Measurements from ENCODE around the gene TMEM52. TPM values are rescaled to one million over a fixed set of nuclear protein-coding genes. Genes with fewer than 3 reads are reported as not detected.

The TMEM52 gene
- total RNA-seq, 1 donor from 2014 or later, result 0.92 TPM

DNA sequence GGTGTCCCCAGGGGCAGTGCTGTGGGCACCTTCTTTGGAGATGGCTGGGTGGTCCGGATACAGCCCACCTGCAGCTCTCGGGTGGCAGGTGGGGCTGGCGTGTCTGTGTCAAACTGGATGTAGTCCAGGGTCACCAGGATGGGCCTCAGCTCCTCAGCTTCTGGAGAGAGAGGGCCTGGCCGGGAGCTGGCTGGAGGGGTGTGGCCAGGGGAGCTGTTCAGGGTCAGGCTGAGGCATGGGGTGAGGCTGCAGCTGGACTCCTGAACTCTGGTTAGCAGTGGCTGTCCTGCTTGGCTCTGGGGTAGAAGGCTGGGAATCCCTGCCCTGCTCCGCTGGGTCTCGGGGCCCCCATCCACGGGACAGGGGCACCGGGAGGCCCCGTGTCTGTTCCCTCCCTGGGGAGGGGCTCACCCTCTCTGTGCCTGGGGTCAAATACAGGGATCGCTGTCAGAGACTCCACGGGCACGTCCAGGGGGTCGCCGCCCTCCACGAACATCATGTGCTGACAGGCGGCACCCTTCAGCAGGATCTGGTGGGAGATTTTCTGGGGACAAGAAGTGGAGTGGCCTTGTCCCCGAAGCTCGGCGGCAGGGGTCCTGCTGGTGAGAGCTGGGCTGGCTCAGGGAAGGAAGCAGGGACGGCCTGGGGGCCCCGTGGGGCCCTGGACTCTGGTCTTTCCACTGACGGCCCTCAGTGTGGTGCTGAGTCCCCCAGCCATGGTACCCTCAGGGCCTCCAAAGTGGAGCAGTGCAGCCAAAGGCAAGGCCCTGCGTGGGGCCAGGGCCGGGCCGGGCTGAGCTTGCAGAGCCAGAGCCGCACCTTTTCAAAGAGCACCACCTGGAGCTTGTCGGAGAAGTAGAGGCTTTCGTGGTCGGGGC is 4.1 kb upstream of the TMEM52 start:
- TF ChIP-seq CTCF (IDR thresholded peaks at IDR 0.05; ENCODE audit: insufficient read depth, low read length, poor library complexity, severe bottlenecking), result no peak
- no peak overlapping the region for H3K4me3 ChIP-seq (ENCODE audit: low read depth, low read length)
- DNase-seq (ENCODE audit: low read depth), result no peak
- no peaks in the 10 kb centered on the region for H3K36me3 ChIP-seq (ENCODE audit: control insufficient read depth, insufficient read depth, low read length)
- peaks cover 10% of the 10 kb centered on the region for H3K27me3 ChIP-seq (ENCODE audit: control insufficient read depth, insufficient read depth, low read length)

- TF ChIP-seq CTCF (IDR thresholded peaks at IDR 0.05; ENCODE audit: insufficient read depth, low read length, poor library complexity, severe bottlenecking), result no peak
- Histone ChIP-seq H3K36me3 (ENCODE audit: control insufficient read depth, insufficient read depth, low read length) (no peaks in the 10 kb centered on the region), H3K27me3 (ENCODE audit: control insufficient read depth, insufficient read depth, low read length) (peaks cover 14% of the 10 kb centered on the region), H3K4me3 (ENCODE audit: low read depth, low read length) (no peak overlapping the region)
- no peak for DNase-seq (ENCODE audit: low read depth)
These were observed 3.5 kb upstream of the TMEM52 start for GRCh38 chr1:1922702-1922955.

- Histone ChIP-seq H3K36me3 (ENCODE audit: control insufficient read depth, insufficient read depth, low read length) (no peaks in the 10 kb centered on the region), H3K27me3 (ENCODE audit: control insufficient read depth, insufficient read depth, low read length) (peaks cover 14% of the 10 kb centered on the region), H3K4me3 (ENCODE audit: low read depth, low read length) (no peak overlapping the region)
- DNase-seq (ENCODE audit: low read depth), result no peak
- TF ChIP-seq CTCF (IDR thresholded peaks at IDR 0.05; ENCODE audit: insufficient read depth, low read length, poor library complexity, severe bottlenecking), result no peak
These were observed 3.0 kb upstream of the TMEM52 start for GRCh38 chr1:1921901-1922701.

- DNase-seq (ENCODE audit: low read depth), result no peak
- TF ChIP-seq CTCF (IDR thresholded peaks at IDR 0.05; ENCODE audit: insufficient read depth, low read length, poor library complexity, severe bottlenecking), result no peak
- H3K4me3 ChIP-seq (ENCODE audit: low read depth, low read length), result no peak overlapping the region
These were observed 2.4 kb upstream of the TMEM52 start for GRCh38 chr1:1921459-1921862.

DNA sequence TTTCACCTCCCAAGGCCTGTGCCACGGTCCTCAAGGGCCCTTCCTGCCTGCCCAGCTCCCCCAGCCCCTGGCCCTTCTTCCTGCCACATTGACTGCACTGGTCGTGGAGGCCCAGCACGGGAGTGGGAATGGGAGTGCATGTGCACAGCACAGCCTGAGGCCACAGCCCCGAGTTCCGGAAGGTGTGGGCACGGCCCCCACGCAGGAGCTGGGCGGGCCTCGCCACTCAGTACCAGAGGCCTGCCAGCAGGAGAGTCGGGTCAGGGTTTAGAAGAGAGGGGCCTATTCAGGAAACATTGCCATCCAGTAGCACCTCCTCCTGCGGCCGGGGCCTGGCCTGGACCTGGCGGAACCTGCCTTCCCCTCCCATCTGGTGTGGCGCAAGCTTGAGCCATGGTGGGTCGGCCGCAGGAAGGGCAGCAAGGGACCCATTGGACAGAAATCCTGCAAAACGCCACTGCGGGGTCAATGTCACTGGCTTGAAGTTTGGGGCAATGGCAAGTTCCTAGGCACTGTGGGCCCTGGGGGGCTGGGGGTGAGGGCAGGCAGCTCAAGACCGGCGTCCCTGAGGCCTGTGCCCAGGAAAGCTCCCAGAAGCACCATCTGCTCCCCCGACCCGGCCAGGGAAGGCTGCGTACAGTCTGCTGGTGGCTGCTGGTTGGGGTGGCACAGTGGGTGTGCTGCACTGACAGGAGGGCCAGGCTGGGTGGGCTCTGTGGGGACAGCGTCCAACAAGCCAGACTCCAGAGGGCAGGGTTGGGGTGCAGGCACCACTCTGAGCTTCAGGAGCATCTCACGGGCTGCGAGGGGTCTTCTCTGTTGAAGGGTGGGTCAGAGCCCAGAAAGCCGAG is 1.8 kb upstream of the TMEM52 start:
- no peak for TF ChIP-seq CTCF (IDR thresholded peaks at IDR 0.05; ENCODE audit: insufficient read depth, low read length, poor library complexity, severe bottlenecking)
- H3K36me3 ChIP-seq (ENCODE audit: control insufficient read depth, insufficient read depth, low read length), result no peaks in the 10 kb centered on the region
- no peak for DNase-seq (ENCODE audit: low read depth)
- H3K4me3 ChIP-seq (ENCODE audit: low read depth, low read length), result no peak overlapping the region
- peaks cover 16% of the 10 kb centered on the region for H3K27me3 ChIP-seq (ENCODE audit: control insufficient read depth, insufficient read depth, low read length)

More at GRCh38 chr1:1921459-1921862, 2.4 kb upstream of the TMEM52 start:
- no peaks in the 10 kb centered on the region for H3K36me3 ChIP-seq (ENCODE audit: control insufficient read depth, insufficient read depth, low read length)
- H3K27me3 ChIP-seq (ENCODE audit: control insufficient read depth, insufficient read depth, low read length), result peaks cover 14% of the 10 kb centered on the region

All from kidney epithelial cell (primary cell).